DND-41 (cell line): ENCODE measurements around the gene ANO1.

Experiments used
- ATAC-seq: fragments of 200-7000 bp; cut with Tn5 transposase; 3 replicates; pipeline ENCODE4 v1.9.1; 2021; ENCODE audit warnings: low read depth; ENCODE audit not compliant: insufficient read depth
- DNase-seq: peaks from one replicate; pipeline ENCODE4 v3.0.0-alpha.2; 2020
- H2AFZ ChIP-seq: 2 replicates; pipeline ENCODE4 v1.6.0; 2012; ENCODE audit warnings: low read depth, low read length
- H3K27ac ChIP-seq: 2 replicates; pipeline ENCODE4 v1.5.1; 2012; ENCODE audit warnings: low read length, inconsistent platforms
- H3K27me3 ChIP-seq: fragments of 200-600 bp; sonication (generic); 2 replicates; pipeline ENCODE4 v1.6.0; 2012; ENCODE audit warnings: low read length, mild to moderate bottlenecking, inconsistent platforms; ENCODE audit not compliant: insufficient read depth, poor library complexity
- H3K36me3 ChIP-seq: 2 replicates; pipeline ENCODE4 v1.5.1; 2012; ENCODE audit warnings: low read length, inconsistent platforms; ENCODE audit not compliant: insufficient read depth
- H3K4me1 ChIP-seq: 2 replicates; pipeline ENCODE4 v1.5.1; 2012; ENCODE audit warnings: mild to moderate bottlenecking, low read length; ENCODE audit not compliant: insufficient read depth
- H3K4me2 ChIP-seq: 2 replicates; pipeline ENCODE4 v1.6.0; 2012; ENCODE audit warnings: mild to moderate bottlenecking, moderate library complexity, low read length, inconsistent platforms; ENCODE audit not compliant: insufficient read depth
- H3K4me3 ChIP-seq, 2 experiments: fragments of 200-600 bp in 1 of 2; shearing (Covaris generic) in 1 of 2; 2 replicates each; pipeline ENCODE4 v1.5.1; 2012 to 2016; ENCODE audit warnings: inconsistent platforms in 2 of 2, low read length in 2 of 2, mild to moderate bottlenecking in 2 of 2, low read depth in 1 of 2, moderate library complexity in 1 of 2
- H3K79me2 ChIP-seq: 2 replicates; pipeline ENCODE4 v1.6.0; 2012; ENCODE audit warnings: low read length, inconsistent platforms; ENCODE audit not compliant: insufficient read depth
- H3K9ac ChIP-seq: 2 replicates; pipeline ENCODE4 v1.6.0; 2012; ENCODE audit warnings: low read depth, mild to moderate bottlenecking, inconsistent platforms, low read length, moderate library complexity
- H3K9me3 ChIP-seq: 2 replicates; pipeline ENCODE4 v1.5.1; 2012; ENCODE audit warnings: low read length, moderate library complexity, mild to moderate bottlenecking, inconsistent platforms; ENCODE audit not compliant: insufficient read depth, severe bottlenecking
- H4K20me1 ChIP-seq: 2 replicates; pipeline ENCODE4 v1.6.0; 2012; ENCODE audit warnings: low read length; ENCODE audit not compliant: insufficient read depth
- CTCF ChIP-seq: IDR thresholded peaks from 2 replicates; pipeline ENCODE4 v1.5.1; 2012; ENCODE audit warnings: borderline replicate concordance, low read length, moderate library complexity, mild to moderate bottlenecking; ENCODE audit not compliant: poor library complexity, severe bottlenecking; ENCODE audit errors: extremely low read depth
- EZH2 ChIP-seq: IDR thresholded peaks from 3 replicates; pipeline ENCODE4 v1.6.1; 2012; ENCODE audit warnings: borderline replicate concordance, low read depth, mild to moderate bottlenecking, moderate library complexity, low read length, inconsistent platforms; ENCODE audit not compliant: severe bottlenecking

ANO1 gene

GRCh38 chr11:70040869-70041501 is 37.1 kb upstream of the ANO1 start:
- Histone ChIP-seq H3K4me3 (no peak overlapping the region), H4K20me1 (no peaks in the 10 kb centered on the region), H3K4me2 (no peak overlapping the region), H3K9me3 (peaks cover 23% of the 10 kb centered on the region), H2AFZ (no peak overlapping the region), H3K9ac (no peak overlapping the region), H3K27ac (no peak overlapping the region), H3K36me3 (no peaks in the 10 kb centered on the region), H3K79me2 (no peaks in the 10 kb centered on the region), H3K4me1 (no peaks in the 10 kb centered on the region), H3K27me3 (no peaks in the 10 kb centered on the region)
- no peak for DNase-seq
- no peak for ATAC-seq
- TF ChIP-seq CTCF (no peak), EZH2 (no peak)

DNA sequence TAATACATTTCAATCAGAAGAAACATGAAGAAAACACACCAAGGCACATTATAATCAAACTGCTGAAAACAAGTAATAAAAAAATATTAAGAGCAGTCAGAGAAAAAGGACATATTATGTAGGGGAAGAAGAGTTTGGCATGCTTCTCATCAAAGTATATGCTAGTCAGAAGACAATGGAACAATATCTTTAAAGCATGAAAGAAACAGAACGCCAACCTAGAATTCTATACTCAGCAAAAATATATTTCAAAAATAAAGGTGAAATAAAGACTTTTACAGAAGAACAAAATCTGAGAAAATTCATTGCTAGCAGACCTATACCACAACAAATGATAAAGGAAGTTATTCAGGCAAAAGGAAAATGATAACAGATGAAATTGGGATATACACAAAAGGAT is 34.6 kb upstream of the ANO1 start:
- H4K20me1 ChIP-seq, result no peaks in the 10 kb centered on the region
- no peaks in the 10 kb centered on the region for H3K36me3 ChIP-seq
- DNase-seq, result no peak
- ATAC-seq, result no peak
- H3K4me1 ChIP-seq, result no peaks in the 10 kb centered on the region
- peaks cover 23% of the 10 kb centered on the region for H3K9me3 ChIP-seq
- no peak overlapping the region for H3K27ac ChIP-seq
- H3K9ac ChIP-seq, result no peak overlapping the region
- H3K4me3 ChIP-seq, result no peak overlapping the region
- H3K79me2 ChIP-seq, result no peaks in the 10 kb centered on the region
- H3K4me2 ChIP-seq, result no peak overlapping the region
- H2AFZ ChIP-seq, result no peak overlapping the region
- TF ChIP-seq CTCF, result no peak
- TF ChIP-seq EZH2, result no peak
- no peaks in the 10 kb centered on the region for H3K27me3 ChIP-seq

DNA sequence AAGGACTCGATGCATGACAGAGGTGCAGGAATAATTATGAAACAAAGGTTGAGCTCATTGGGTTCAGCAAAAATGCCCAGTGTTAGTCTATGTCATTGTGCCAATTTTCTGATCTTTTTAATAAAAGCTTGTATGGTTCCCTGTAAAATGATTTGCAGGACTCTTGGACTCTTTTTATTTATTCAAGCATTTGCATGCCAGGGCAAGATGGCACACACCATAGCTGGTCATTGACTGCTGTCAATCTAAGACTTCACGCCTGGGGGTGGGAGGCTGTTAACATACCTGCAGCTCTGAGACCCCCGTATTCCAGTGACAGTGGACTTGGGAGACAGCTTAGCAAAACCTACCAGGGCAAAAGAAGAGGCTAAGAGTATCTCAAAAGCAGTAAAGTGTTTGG is 32.0 kb upstream of the ANO1 start:
- Histone ChIP-seq H3K27me3 (peaks cover 3% of the 10 kb centered on the region), H4K20me1 (no peaks in the 10 kb centered on the region), H3K36me3 (no peaks in the 10 kb centered on the region), H2AFZ (no peak overlapping the region), H3K79me2 (no peaks in the 10 kb centered on the region), H3K4me3 (no peak overlapping the region), H3K4me1 (no peaks in the 10 kb centered on the region), H3K4me2 (no peak overlapping the region), H3K9me3 (peaks cover 21% of the 10 kb centered on the region), H3K9ac (no peak overlapping the region), H3K27ac (no peak overlapping the region)
- DNase-seq (no peak), ATAC-seq (no peak)
- no peak for TF ChIP-seq EZH2

GRCh38 chr11:70048279-70049024 is 29.7 kb upstream of the ANO1 start:
- H3K4me2 ChIP-seq, result no peak overlapping the region

More at GRCh38 chr11:70048279-70049024, 29.7 kb upstream of the ANO1 start:
- TF ChIP-seq CTCF, result peak; percentile 13
- TF ChIP-seq EZH2, result no peak
- Histone ChIP-seq H3K9ac (no peak overlapping the region), H3K4me1 (no peaks in the 10 kb centered on the region), H3K36me3 (no peaks in the 10 kb centered on the region), H3K9me3 (peaks cover 6% of the 10 kb centered on the region), H3K4me3 (no peak overlapping the region), H4K20me1 (no peaks in the 10 kb centered on the region), H2AFZ (no peak overlapping the region), H3K27me3 (peaks cover 3% of the 10 kb centered on the region), H3K79me2 (no peaks in the 10 kb centered on the region), H3K27ac (no peak overlapping the region)
- ATAC-seq (no peak), DNase-seq (no peak)
